ENCODE results near the gene TIMM50.
"Not testable (repeated sequence)": the region's sequence is repeated elsewhere in the genome, so short reads cannot be mapped to it uniquely, and the experiment has no call there.

The TIMM50 gene

DNA sequence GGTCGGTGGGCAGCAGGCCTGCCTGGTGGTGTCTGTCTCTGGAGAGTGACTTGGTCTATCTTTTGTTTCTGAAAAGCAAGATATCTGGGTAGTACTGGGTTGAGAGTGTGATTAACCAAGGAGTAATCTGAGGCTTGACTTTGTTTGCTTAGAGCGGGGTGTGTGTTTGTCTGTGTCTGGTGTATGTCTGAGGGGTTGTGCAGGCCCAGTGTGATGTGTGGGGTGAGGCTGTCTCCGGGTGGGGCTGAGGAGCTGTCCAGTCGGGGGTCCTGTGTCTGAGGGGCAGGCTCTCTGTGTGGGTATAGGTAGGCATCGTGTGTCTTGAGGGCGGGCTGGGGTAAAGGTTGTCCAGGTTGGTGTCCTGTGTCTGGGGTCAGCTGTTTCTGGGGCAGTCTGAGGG is 11.1 kb upstream of the TIMM50 start:
- DNase-seq (ENCODE audit: low spot score) = no peak

- DNase-seq (ENCODE audit: low spot score) = no peak
Measured at GRCh38 chr19:39470724-39471339, 9.8 kb upstream of the TIMM50 start.

DNA sequence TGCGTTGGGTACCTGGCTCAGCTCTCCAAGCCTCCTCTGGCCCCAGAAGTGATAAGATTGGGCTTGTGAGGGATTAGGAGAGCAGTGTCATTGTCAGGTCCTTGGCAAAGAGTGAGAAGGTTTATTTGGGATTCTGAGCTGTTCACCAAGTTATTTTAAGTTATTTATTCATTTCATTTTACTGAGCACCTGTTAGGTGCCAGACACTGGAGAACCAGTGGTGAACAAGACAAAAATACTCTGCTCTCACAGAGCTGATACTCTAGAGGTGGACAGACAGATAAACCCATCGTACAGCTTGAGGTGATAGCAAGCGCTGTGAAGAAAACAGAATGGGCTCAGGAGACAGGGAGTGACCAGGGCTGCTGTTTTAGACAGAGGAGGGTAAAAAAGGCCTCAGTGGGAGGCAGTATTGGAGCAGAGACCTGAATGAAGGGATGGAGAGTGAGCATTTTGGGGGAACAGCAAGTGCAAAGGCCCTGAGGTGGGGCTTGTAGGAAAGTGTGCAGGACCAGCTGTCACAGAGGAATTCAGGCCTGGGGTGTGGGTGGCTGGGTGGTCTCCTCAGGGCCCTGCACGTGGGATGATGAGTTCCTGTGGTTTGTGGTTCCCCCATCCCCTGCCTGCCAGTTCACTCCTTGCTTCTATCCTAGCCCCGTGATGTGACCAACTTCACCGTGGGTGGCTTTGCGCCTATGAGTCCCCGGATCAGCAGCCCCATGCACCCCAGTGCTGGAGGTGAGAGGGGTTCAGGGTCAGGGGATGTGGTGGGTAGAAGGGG is 8.7 kb upstream of the TIMM50 start:
- DNase-seq (ENCODE audit: low spot score) = no peak

- DNase-seq (ENCODE audit: low spot score) = no peak
Measured at GRCh38 chr19:39472746-39473442, 7.7 kb upstream of the TIMM50 start.

GRCh38 chr19:39473443-39473960 is 7.1 kb upstream of the TIMM50 start:
- DNase-seq (ENCODE audit: low spot score) = no peak

DNA sequence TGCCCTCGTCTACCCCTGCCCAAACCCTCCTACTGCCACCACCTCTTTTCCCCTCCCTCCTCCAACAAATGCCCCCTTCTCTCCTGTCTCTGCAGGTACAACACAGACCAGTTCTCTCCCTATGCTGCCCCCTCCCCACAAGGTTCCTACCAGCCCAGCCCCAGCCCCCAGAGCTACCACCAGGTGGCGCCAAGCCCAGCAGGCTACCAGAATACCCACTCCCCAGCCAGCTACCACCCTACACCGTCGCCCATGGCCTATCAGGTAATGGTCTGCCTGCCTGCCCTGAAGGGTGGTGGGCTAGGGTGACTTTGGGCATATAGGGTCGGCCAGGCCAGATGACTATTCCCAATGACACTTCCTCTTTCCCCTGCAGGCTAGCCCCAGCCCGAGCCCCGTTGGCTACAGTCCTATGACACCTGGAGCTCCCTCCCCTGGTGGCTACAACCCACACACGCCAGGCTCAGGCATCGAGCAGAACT is 6.5 kb upstream of the TIMM50 start:
- peak; percentile 64 for DNase-seq (ENCODE audit: low spot score)

DNA sequence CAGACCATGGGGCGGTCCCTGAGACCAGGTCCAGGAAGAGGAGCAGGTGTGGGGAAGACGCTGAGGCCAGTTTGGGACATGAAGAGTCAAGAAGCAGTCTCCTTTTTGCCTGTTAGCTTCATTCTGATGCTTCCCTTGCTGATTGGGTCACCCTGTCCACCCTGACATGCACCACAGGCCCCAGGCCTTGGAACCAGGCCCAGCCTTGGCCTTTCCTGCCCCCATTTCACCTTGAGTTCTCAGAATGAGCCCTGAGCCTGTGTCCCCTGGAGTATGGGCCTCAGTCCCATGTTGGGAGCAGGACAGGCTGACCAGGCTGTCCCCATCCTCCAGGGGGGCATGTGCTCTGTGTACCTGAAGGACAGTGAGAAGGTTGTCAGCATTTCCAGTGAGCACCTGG is 4.9 kb upstream of the TIMM50 start:
- no peak for DNase-seq (ENCODE audit: low spot score)

- not testable (repeated sequence) for DNase-seq (ENCODE audit: low spot score)
Measured at GRCh38 chr19:39479319-39479801, 1.3 kb upstream of the TIMM50 start.

- DNase-seq (ENCODE audit: low spot score) = no peak
Measured at GRCh38 chr19:39479916-39480315, 722 bp upstream of the TIMM50 start.

GRCh38 chr19:39481229-39481545 is 549 bp downstream of the TIMM50 start:
- DNase-seq (ENCODE audit: low spot score) = no peak

DNA sequence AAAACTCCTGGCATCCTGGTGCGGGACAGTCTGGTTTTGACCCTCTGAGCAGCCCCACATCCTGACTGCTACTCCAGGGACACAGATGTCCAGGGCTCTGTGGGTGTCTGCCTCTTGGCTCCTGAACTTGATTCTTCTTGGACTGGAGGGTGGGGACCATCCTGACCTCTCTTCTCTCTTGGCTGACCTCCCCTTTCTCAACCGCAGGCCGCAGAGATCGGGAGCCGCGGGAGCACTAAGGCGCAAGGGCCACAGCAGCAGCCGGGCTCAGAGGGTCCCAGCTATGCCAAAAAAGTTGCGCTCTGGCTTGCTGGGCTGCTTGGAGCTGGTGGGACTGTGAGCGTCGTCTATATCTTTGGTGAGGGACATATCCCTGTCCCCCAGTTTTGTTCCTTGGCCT is 1.0 kb downstream of the TIMM50 start:
- no peak for DNase-seq (ENCODE audit: low spot score)

GRCh38 chr19:39483141-39483540 is 2.5 kb downstream of the TIMM50 start:
- DNase-seq (ENCODE audit: low spot score) = no peak

DNA sequence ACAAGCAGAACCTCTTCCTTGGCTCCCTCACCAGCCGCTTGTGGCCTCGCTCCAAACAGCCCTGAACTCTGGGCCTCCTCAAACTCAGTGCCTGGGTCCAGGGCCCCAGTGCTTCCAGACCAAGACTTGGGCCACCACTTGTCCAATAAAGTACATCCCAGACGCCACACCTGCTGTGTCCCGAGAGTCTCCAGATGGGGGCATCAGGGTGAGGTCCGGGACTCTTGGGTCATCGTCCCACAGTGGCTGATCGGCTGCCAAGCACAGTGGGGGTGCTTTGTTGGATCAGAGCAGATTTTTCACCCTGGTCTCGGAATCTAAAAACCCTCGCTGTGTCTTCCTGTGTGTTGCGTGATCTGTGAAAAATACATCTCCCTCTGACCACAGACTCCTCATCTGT is 9.1 kb downstream of the TIMM50 start:
- no peak for DNase-seq (ENCODE audit: low spot score)

- DNase-seq (ENCODE audit: low spot score) = no peak
Measured at GRCh38 chr19:39492225-39492624, 11.6 kb downstream of the TIMM50 start.

DNA sequence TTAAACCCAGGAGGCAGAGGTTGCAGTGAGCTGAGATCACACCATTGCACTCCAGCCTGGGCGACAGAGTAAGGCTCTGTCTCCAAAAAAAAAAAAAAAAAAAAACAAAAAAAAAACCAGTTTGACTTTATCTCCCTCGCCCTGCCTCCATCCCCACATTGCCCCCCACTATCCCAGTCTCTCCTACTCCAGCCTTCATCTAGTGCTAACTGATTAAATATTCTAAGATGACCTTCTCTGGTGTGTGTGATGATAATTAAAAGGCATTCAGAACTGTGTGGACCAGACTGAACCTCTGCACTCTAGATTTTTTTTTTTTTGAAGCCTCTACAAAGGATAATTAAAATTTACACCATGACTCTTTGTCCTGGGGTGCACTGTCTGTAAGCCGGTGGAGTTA is 12.2 kb downstream of the TIMM50 start:
- no peak for DNase-seq (ENCODE audit: low spot score)

DNA sequence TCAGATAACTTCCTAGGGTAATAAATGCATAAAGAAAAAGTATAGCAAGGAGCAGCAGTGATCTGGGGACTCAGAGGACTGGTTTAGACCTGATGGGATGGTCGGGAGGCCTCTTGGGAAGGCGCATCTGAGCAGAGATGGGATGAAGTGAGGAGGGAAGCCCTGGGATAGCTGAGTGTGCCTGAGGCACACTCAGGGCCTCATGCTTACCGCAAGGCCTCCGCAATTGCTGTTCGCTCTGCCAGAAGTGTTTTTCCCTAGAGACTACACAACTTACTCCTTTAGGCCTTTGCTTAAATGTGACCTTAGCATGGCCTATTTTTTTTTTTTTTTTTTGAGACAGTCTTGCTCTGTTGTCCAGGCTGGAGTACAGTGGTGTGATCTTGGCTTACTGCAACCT is 14.0 kb downstream of the TIMM50 start:
- no peak for DNase-seq (ENCODE audit: low spot score)

GRCh38 chr19:39496063-39496462 is 15.4 kb downstream of the TIMM50 start:
- no peak for DNase-seq (ENCODE audit: low spot score)

DNA sequence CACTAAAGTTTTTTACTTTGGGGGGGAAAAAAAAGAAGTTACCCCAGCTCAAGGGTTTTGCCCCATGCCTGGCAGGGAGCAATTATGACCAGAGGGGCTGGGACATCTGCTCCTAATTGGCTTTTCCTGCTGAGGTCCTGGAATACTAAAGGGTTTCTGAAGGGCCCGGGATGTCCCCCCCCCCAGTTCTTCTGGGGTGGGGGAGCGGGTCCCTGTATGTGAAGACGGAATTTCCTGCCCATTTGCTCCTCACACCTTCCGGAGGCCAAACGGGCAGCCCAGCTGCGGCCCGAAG is 17.0 kb downstream of the TIMM50 start:
- DNase-seq (ENCODE audit: low spot score) = no peak

DNA sequence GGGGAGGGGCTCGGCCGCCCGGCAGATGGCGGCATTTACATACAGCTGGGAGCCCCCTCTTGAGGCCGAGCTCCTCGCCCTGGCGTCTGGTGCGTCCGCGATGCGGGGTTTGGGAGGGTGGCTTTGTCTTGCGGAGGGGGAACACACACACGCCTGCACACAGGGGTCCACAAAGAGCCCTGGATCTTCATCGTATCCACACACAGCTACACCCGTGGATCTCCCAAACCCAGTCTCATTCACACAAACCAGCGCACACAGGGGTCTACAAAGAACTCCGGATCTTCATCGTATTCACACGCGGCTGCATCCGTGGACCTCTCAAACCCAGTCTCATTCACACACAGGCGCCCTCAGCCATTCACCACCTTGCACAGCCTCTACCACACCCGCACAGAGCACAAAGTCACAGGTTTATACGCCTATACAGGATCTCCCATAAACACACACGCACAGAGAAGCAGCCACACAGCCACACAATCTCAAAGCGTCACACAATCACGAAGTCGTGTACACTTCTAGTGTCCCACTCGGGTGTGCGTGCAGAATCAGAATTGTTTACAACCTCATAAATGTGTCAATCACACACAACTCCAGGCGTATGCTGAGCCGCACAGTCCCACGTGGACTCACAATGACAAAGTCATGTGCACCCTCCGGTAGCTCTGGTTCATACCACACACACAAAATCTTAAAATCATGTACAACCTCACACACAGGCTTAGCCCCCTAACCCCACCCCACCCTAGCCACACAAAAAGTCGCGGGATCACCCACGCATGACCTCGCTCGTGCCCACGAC is 17.6 kb downstream of the TIMM50 start:
- no peak for DNase-seq (ENCODE audit: low spot score)

GRCh38 chr19:39498798-39499642 is 18.4 kb downstream of the TIMM50 start, which contains the start of gene DLL3:
TSS of gene DLL3 (plus strand) at chr19:39498947. CDS start at chr19:39498975, 28 bp downstream.
- DNase-seq (ENCODE audit: low spot score) = no peak

DNA sequence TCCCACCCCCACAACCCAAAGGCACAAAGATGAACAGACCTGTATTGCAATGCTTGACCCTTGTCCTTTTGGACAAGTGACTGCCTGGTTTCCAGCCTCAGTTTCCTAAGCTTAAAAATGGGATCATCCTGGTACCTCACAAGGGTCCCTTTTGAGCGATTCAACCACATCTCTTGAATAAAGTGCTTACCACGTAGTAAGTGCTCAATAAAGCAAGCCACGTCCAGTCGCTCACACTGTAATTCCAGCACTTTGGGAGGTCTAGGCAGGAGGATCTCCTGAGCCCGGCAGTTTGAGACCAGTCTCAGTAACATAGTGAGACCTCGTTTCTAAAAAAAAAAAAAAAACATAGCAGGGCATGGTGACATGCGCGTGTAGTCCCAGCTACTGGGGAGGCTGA is 19.3 kb downstream of the TIMM50 start:
- no peak for DNase-seq (ENCODE audit: low spot score)
